Measurements from ENCODE around the gene VASN. TPM values are rescaled to one million over a fixed set of nuclear protein-coding genes. Genes with fewer than 3 reads are reported as not detected.

The VASN gene
- total RNA-seq, 1 experiment from 2014 or later, result 45.3 TPM

DNA sequence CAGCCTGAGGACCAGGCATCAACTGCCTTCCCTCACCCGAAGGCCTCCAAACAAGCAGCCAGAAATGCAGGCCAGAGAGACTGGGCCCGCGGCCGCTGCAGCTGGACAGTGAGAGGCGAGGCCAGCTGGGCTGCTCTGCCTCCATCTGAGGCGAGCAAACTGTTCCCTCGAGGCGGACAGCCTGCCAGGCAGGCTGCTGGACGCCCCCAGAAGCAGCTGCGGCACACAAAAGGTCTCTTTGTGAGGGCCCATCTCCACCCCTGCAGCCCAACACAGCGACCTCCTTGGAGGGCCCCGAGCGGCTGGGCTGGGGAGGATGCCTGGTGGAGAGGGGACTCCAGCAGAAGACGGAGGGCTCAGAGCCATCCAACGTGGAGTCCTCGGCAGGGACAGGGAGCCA is 40.0 kb downstream of the VASN start:
- BruUV-seq (replicated peaks), result no TSS peak
- Histone ChIP-seq H2AFZ (no peak overlapping the region), H3K9me3 (ENCODE audit: insufficient read depth, low read depth) (no peaks in the 10 kb centered on the region), H3K79me2 (ENCODE audit: low read depth) (peaks cover 22% of the 10 kb centered on the region), H3F3A (ENCODE audit: insufficient read depth, low read depth) (peaks cover 12% of the 10 kb centered on the region; the same call in 1 of the 2 replicates), H3K4me2 (no peak overlapping the region), H3K27ac (no peak overlapping the region), H3K4me3 (no peak overlapping the region), H3K9me2 (ENCODE audit: insufficient read depth) (no peaks in the 10 kb centered on the region), H3K36me3 (ENCODE audit: low read depth) (no peaks in the 10 kb centered on the region), H4K20me1 (ENCODE audit: insufficient read depth) (peaks cover 9% of the 10 kb centered on the region; the same call in 1 of the 2 replicates), H3K27me3 (ENCODE audit: insufficient read depth, low read depth) (no peaks in the 10 kb centered on the region), H3K4me1 (replicated peaks; ENCODE audit: insufficient read depth) (peaks cover 7% of the 10 kb centered on the region)
- intact Hi-C loops (cut with micrococcal nuclease; ENCODE audit: unreplicated experiment), result loop anchor here (10.0 kb wide), 1 partner anchor 203 kb away; the partner anchor contains the start of gene UBALD1
- ChIA-PET POLR2A (ENCODE audit: unreplicated experiment) (no interaction called here), CTCF (no interaction called here)
- no peak for DNase-seq
- TF ChIP-seq CTCF (conservative IDR thresholded peaks at IDR 0.05), result no peak
- TF ChIP-seq EZH2 (IDR thresholded peaks at IDR 0.05; ENCODE audit: low read depth), result no peak

DNA sequence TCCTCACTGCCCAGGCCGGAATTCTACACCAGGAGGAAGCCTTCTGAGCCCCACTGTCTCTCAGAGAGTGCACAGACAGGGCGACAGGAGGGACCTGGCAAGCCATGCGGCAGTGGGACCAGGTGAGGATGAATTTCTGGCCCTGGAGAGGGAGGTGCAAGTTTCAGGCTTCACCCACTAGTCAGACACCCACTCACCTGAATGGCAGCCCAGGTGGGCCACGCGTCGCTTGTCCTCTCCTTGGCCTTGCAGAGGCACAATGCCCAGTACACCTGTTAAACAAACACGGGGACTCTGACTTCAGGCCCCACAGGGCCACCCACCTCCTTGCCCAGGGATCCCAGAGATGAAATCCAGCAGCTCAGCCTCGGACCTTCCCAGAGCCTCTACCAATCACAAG is 40.5 kb downstream of the VASN start:
- Histone ChIP-seq H3F3A (ENCODE audit: insufficient read depth, low read depth) (peaks cover 12% of the 10 kb centered on the region; the same call in 1 of the 2 replicates), H2AFZ (no peak overlapping the region), H3K27ac (no peak overlapping the region), H3K79me2 (ENCODE audit: low read depth) (peaks cover 22% of the 10 kb centered on the region), H3K27me3 (ENCODE audit: insufficient read depth, low read depth) (no peaks in the 10 kb centered on the region), H4K20me1 (ENCODE audit: insufficient read depth) (peaks cover 9% of the 10 kb centered on the region; the same call in 1 of the 2 replicates), H3K9me2 (ENCODE audit: insufficient read depth) (no peaks in the 10 kb centered on the region), H3K36me3 (ENCODE audit: low read depth) (no peaks in the 10 kb centered on the region), H3K9me3 (ENCODE audit: insufficient read depth, low read depth) (no peaks in the 10 kb centered on the region), H3K4me2 (no peak overlapping the region), H3K4me1 (replicated peaks; ENCODE audit: insufficient read depth) (peaks cover 7% of the 10 kb centered on the region), H3K4me3 (no peak overlapping the region)
- BruUV-seq (replicated peaks), result no TSS peak
- CTCF ChIA-PET, result no interaction called here
- no peak for DNase-seq
- TF ChIP-seq CTCF (conservative IDR thresholded peaks at IDR 0.05) (no peak), EZH2 (IDR thresholded peaks at IDR 0.05; ENCODE audit: low read depth) (no peak)
- intact Hi-C loops (cut with micrococcal nuclease; ENCODE audit: unreplicated experiment), result loop anchor here (10.0 kb wide), 1 partner anchor 203 kb away; the partner anchor contains the start of gene UBALD1
- POLR2A ChIA-PET (ENCODE audit: unreplicated experiment), result no interaction called here

DNA sequence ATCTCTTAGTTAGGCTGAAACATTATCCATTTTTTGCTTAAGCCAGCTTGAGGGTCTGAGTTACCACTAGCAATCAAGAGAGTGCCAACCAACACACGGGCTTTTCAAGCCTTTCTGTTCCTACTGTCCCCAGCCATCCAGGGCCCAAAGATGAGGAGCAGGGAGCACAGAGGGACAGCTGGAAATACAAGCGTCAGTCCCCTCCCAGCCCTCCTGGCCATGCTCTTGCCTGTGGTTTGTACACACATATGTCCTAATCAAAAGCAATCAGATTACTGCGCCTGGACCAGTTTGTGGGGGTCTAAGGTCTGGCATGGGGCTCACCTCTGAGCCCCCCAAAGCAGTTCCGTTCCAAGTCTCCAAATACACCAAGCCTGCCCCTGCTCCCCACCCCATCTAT is 41.2 kb downstream of the VASN start:
- Histone ChIP-seq H3K9me2 (ENCODE audit: insufficient read depth) (no peaks in the 10 kb centered on the region), H3K27ac (no peak overlapping the region), H3K79me2 (ENCODE audit: low read depth) (peaks cover 22% of the 10 kb centered on the region), H3K9me3 (ENCODE audit: insufficient read depth, low read depth) (no peaks in the 10 kb centered on the region), H3K36me3 (ENCODE audit: low read depth) (no peaks in the 10 kb centered on the region), H3K4me1 (replicated peaks; ENCODE audit: insufficient read depth) (peaks cover 7% of the 10 kb centered on the region), H3F3A (ENCODE audit: insufficient read depth, low read depth) (peaks cover 17% of the 10 kb centered on the region; the same call in 1 of the 2 replicates), H3K4me2 (no peak overlapping the region), H3K27me3 (ENCODE audit: insufficient read depth, low read depth) (no peaks in the 10 kb centered on the region), H2AFZ (no peak overlapping the region), H3K4me3 (no peak overlapping the region), H4K20me1 (ENCODE audit: insufficient read depth) (peaks cover 9% of the 10 kb centered on the region; the same call in 1 of the 2 replicates)
- TF ChIP-seq EZH2 (IDR thresholded peaks at IDR 0.05; ENCODE audit: low read depth) (no peak), CTCF (conservative IDR thresholded peaks at IDR 0.05) (no peak)
- no TSS peak for BruUV-seq (replicated peaks)
- intact Hi-C loops (cut with micrococcal nuclease; ENCODE audit: unreplicated experiment), result loop anchor here (10.0 kb wide), 1 partner anchor 202 kb away; the partner anchor contains the start of gene UBALD1
- ChIA-PET POLR2A (ENCODE audit: unreplicated experiment) (no interaction called here), CTCF (no interaction called here)
- no peak for DNase-seq
